ENCODE measurements around the gene SEMA4D.

DNA sequence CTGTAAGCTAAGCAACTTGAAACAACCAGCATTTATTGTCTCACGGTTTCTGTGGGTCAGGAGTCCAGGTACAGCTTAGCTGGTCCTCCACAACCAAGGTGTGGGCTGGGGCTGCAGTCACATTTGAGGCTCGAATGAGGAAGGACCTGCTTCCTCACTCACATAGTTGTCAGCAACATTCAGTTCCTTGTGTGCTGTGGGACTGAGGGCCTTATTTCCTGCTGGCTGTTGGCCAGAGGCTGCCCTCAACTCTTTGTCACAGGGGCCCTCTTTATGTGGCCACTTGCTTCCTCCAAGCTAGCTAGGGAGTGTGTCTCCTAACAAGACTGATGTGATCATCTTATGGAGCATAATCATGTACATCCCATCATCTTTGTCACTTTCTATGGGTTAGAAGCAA, 29.2 kb upstream of the SEMA4D start:
- TF ChIP-seq, protein P1, sequence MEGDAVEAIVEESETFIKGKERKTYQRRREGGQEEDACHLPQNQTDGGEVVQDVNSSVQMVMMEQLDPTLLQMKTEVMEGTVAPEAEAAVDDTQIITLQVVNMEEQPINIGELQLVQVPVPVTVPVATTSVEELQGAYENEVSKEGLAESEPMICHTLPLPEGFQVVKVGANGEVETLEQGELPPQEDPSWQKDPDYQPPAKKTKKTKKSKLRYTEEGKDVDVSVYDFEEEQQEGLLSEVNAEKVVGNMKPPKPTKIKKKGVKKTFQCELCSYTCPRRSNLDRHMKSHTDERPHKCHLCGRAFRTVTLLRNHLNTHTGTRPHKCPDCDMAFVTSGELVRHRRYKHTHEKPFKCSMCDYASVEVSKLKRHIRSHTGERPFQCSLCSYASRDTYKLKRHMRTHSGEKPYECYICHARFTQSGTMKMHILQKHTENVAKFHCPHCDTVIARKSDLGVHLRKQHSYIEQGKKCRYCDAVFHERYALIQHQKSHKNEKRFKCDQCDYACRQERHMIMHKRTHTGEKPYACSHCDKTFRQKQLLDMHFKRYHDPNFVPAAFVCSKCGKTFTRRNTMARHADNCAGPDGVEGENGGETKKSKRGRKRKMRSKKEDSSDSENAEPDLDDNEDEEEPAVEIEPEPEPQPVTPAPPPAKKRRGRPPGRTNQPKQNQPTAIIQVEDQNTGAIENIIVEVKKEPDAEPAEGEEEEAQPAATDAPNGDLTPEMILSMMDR (IDR thresholded peaks at IDR 0.05 in 8 of 11, conservative IDR thresholded peaks at IDR 0.05 in 3 of 11): no peak
- peak in 2 of 3 donors; percentile 26 to 84 for TF ChIP-seq POLR2AphosphoS5 (IDR thresholded peaks at IDR 0.05)
- TF ChIP-seq POLR2A (IDR thresholded peaks at IDR 0.05): no peak

Measured in spleen (tissue), 7 donors.